Measurements from ENCODE around the gene BBC3. TPM values are rescaled to one million over a fixed set of nuclear protein-coding genes. Genes with fewer than 3 reads are reported as not detected.

BBC3 gene
- total RNA-seq, 2 experiments from 2014 or later = 14.6 to 15.5 TPM

- CTCF ChIA-PET = interaction anchor here (1.4 to 2.7 kb wide), 3 partner anchors 15 to 93 kb away, joined by 4 to 8 read pairs (median 6); no protein-coding TSS in a partner anchor
- POLR2A ChIA-PET = interaction anchor here (0.6 to 0.7 kb wide), 3 partner anchors 8 to 184 kb away, joined by 3 to 6 read pairs (median 3); no protein-coding TSS in a partner anchor
Observed at GRCh38 chr19:47240996-47241918, 10.3 kb upstream of the BBC3 start.

DNA sequence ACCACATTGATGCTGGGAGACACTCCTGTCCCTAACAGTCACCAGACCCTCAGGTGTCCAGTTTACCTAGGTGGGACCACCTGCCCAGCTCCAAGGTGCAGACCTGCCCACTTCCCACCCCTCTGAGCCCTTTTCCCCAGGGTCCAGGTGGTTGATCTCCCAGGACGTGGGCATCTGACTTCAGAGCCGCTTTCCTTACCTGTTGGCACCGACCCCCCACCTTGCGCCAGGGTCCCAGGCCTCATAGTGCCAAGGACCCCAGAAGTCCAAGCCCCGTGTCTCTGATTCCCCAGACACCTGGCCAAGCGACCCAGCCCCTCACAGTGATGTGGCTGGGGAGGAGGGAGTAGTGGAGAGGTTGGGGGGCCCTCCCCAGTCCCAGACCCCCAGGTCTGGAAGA, 9.6 kb upstream of the BBC3 start:
- CTCF ChIA-PET = interaction anchor here (1.4 to 2.7 kb wide), 3 partner anchors 14 to 92 kb away, joined by 4 to 8 read pairs (median 6); no protein-coding TSS in a partner anchor

GRCh38 chr19:47239610-47240296, 8.8 kb upstream of the BBC3 start:
- ChIA-PET CTCF (interaction anchor here (1.4 to 2.7 kb wide), 4 partner anchors 10 to 91 kb away, joined by 4 to 8 read pairs (median 6); no protein-coding TSS in a partner anchor), POLR2A (interaction anchor here (2.2 kb wide), 1 partner anchor 13 kb away, joined by 12 read pairs; no protein-coding TSS in a partner anchor)

More for the DNA sequence above, 9.6 kb upstream of the BBC3 start:
- POLR2A ChIA-PET = interaction anchor here (0.6 to 2.2 kb wide), 3 partner anchors 8 to 15 kb away, joined by 3 to 12 read pairs (median 6); no protein-coding TSS in a partner anchor

- POLR2A ChIA-PET = interaction anchor here (2.2 kb wide), 1 partner anchor 13 kb away, joined by 12 read pairs; no protein-coding TSS in a partner anchor
- CTCF ChIA-PET = interaction anchor here (1.3 to 2.7 kb wide), 3 partner anchors 9 to 29 kb away, joined by 3 to 8 read pairs (median 5); no protein-coding TSS in a partner anchor
Observed at GRCh38 chr19:47239152-47239551, 8.2 kb upstream of the BBC3 start.

DNA sequence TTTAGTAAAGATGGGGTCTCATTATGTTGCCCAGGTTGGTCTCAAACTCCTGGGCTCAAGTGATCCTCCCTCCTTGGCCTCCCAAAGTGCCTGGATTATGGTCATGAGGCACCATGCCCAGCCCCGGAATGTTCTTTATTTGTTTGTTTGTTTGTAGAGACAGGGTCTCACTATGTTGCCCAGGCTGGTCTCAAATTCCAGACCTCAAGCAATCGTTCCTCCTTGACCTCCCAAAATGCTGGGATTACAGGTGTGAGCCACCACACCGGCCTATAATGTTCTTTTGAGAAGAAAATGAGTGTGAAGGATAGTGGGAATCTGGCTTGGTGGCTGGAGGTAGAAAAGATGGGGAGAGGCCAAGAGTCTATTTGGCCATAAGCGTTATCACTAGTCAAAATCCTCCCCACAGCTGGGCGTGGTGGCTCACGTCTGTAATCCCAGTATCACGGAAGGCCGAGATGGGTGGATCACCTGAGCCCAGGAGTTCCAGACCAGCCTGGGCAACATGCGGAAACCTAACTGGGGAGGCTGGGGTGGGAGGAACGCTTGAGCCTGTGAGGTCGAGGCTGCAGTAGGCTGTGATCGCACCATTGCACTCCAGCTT, 5.2 kb upstream of the BBC3 start:
- POLR2A ChIA-PET = no interaction called here
- CTCF ChIA-PET = interaction anchor here (0.7 to 1.5 kb wide), 2 partner anchors 9 to 11 kb away, joined by 3 to 4 read pairs; no protein-coding TSS in a partner anchor

- POLR2A ChIA-PET = interaction anchor here (1.2 to 1.4 kb wide), 2 partner anchors 8 to 11 kb away, joined by 6 to 9 read pairs; no protein-coding TSS in a partner anchor
- CTCF ChIA-PET = interaction anchor here (0.6 to 1.6 kb wide), 10 partner anchors 12 to 504 kb away, joined by 3 to 9 read pairs (median 4); partner anchors contain the start of gene CCDC9
Observed at GRCh38 chr19:47232422-47233211, 1.6 kb upstream of the BBC3 start.

DNA sequence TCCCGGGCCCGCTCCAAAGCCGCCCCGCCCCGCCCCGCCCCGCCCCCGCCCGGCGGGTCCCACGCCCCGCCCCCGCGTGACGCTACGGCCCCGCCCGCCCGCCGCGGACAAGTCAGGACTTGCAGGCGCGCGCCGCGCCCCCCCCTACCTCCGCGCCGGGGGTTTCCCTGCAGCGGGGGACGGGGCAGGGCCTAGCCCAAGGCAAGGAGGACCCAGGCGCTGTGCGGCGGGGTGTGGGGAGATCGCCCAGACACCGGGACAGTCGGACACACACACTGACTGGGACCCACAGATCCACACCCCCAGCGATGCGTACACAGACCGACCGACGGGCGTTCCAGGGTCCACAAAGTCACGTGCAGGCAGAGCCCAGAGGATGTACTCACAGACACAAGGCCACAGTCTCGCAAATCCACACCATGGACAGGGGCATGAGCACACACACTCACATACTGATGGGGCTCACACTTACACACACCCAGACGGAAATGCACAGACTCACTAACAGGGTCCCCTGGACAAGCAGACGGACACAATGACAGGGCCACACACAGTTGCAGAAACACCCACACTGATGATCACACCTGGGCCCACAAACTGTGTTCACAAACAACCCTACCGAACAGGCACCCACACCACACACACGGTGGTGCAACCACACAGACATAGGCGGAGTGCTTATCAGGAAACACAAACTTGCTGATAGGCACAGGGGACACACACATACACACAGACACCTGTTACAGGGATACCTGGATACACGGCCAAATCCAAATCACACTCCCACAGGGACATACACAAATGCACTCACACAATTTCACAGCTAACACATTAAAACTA, 436 bp upstream of the BBC3 start:
- ChIA-PET CTCF (interaction anchor here (1.2 to 1.6 kb wide), 4 partner anchors 11 to 25 kb away, joined by 3 to 9 read pairs (median 5); partner anchors contain the start of gene CCDC9), POLR2A (interaction anchor here (1.4 kb wide), 1 partner anchor 12 kb away, joined by 9 read pairs; no protein-coding TSS in a partner anchor)

GRCh38 chr19:47230054-47230920, 712 bp downstream of the BBC3 start:
- ChIA-PET POLR2A (no interaction called here), CTCF (interaction anchor here (0.8 to 5.0 kb wide), 3 partner anchors 9 to 20 kb away, joined by 5 to 71 read pairs (median 5); no protein-coding TSS in a partner anchor)

- POLR2A ChIA-PET = no interaction called here
- CTCF ChIA-PET = interaction anchor here (0.8 to 5.0 kb wide), 3 partner anchors 9 to 19 kb away, joined by 5 to 71 read pairs (median 5); no protein-coding TSS in a partner anchor
Observed at GRCh38 chr19:47229676-47230053, 1.3 kb downstream of the BBC3 start.

DNA sequence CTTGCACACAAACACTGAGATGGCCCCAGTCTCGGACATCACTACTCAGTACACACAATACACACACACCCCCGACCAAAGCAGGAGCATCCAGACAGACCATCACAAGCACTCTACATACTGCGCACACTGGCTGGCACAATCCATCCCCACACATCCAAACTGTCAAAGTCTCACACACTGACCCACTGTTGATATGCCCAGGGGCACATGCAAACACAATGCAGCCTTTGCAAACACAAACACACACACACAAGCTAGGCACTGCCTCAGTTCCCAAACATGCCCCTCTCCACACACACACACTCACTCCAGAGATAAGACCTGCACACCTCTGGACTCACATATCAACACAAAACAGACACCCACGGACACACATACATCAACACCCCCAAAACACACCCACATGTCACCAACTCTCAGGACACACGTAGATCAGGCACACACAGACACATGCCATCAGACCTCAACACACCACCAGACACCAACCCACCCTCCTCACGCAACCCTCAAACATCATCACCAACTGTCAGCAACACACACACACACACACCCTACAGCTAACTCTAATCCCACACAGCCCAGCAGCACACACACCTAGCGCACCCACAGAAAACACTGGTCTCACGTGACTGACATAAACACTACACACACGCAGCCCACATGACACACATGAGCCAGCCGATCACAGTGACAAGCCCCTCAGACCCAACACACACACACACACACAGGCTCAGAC, 1.9 kb downstream of the BBC3 start:
- CTCF ChIA-PET = interaction anchor here (0.8 to 5.0 kb wide), 4 partner anchors 10 to 79 kb away, joined by 3 to 71 read pairs (median 5); no protein-coding TSS in a partner anchor

GRCh38 chr19:47228168-47228936, 2.6 kb downstream of the BBC3 start:
- ChIA-PET CTCF (interaction anchor here (1.0 to 5.9 kb wide), 3 partner anchors 17 to 78 kb away, joined by 3 to 71 read pairs (median 53); no protein-coding TSS in a partner anchor), POLR2A (interaction anchor here (0.6 to 3.0 kb wide), 2 partner anchors 28 to 367 kb away, joined by 3 to 23 read pairs; partner anchors contain the start of gene CCDC9)

More for the DNA sequence above, 1.9 kb downstream of the BBC3 start:
- POLR2A ChIA-PET = no interaction called here

GRCh38 chr19:47227352-47228167, 3.4 kb downstream of the BBC3 start:
- CTCF ChIA-PET = interaction anchor here (0.9 to 5.9 kb wide), 5 partner anchors 8 to 77 kb away, joined by 4 to 71 read pairs (median 8); no protein-coding TSS in a partner anchor
- POLR2A ChIA-PET = interaction anchor here (0.5 to 3.0 kb wide), 9 partner anchors 12 to 366 kb away, joined by 3 to 34 read pairs (median 10); partner anchors contain the start of gene CCDC9

Data from activated CD8-positive, alpha-beta memory T cell treated with anti-CD3 and anti-CD28 coated beads for 36 hours (primary cell).